Measurements from ENCODE around the gene SP1. TPM values are rescaled to one million over a fixed set of nuclear protein-coding genes. Genes with fewer than 3 reads are reported as not detected.
"Not testable (repeated sequence)": the region's sequence is repeated elsewhere in the genome, so short reads cannot be mapped to it uniquely, and the experiment has no call there.

SP1 gene
- total RNA-seq, 4 donors from 2014 or later = 56.1 to 83.4 (median 67.8) TPM

DNA sequence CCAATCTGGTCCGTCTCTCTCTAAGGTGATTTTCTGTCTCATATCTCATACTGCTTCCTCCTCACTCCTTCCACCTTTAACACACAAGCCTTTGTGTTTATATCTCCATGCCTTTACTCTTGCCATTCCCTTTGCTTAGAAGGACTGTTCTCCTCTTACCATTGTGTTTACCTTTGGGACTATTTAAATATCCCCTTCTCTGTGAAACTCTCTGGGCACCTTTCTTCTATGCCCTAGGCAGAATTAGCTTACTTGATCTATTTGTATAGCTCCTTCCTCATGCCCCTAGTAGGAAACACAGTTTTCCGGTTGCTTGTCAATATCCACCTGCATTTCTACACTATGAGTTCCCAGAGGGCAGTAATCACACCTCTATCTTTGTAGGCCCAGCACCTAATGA lies 39.8 kb downstream of the SP1 start:
- no peak for DNase-seq
- H3K9me3 ChIP-seq = no peaks in the 10 kb centered on the region
- H3K4me1 ChIP-seq = peaks cover 0 to 13% (median 3%) of the 10 kb centered on the region in 4 donors
- no peak overlapping the region for H3K27ac ChIP-seq
- H3K4me3 ChIP-seq = no peak overlapping the region
- no peaks in the 10 kb centered on the region for H3K27me3 ChIP-seq
- no peak for TF ChIP-seq POLR2A (IDR thresholded peaks at IDR 0.05)
- TF ChIP-seq, protein P1, sequence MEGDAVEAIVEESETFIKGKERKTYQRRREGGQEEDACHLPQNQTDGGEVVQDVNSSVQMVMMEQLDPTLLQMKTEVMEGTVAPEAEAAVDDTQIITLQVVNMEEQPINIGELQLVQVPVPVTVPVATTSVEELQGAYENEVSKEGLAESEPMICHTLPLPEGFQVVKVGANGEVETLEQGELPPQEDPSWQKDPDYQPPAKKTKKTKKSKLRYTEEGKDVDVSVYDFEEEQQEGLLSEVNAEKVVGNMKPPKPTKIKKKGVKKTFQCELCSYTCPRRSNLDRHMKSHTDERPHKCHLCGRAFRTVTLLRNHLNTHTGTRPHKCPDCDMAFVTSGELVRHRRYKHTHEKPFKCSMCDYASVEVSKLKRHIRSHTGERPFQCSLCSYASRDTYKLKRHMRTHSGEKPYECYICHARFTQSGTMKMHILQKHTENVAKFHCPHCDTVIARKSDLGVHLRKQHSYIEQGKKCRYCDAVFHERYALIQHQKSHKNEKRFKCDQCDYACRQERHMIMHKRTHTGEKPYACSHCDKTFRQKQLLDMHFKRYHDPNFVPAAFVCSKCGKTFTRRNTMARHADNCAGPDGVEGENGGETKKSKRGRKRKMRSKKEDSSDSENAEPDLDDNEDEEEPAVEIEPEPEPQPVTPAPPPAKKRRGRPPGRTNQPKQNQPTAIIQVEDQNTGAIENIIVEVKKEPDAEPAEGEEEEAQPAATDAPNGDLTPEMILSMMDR (IDR thresholded peaks at IDR 0.05) = no peak
- no peaks in the 10 kb centered on the region for H3K36me3 ChIP-seq

DNA sequence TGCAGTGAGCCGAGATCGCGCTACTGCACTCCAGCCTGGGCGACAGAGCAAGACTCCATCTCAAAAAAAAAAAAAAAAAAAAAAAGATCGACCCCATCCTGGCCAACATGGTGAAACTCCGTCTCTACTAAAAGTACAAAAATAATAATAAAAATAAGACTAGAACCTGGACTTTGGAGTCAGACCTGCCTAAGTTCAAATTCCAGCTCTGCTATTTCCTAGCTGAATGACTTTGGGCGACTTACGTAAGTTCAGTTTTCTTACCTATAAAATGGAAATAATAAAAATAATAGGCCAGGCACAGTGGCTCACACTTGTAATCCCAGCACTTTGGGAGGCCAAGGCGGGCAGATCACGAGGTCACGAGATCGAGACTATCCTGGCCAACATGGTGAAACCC lies 42.3 kb downstream of the SP1 start:
- not testable (repeated sequence) for H3K9me3 ChIP-seq

DNA sequence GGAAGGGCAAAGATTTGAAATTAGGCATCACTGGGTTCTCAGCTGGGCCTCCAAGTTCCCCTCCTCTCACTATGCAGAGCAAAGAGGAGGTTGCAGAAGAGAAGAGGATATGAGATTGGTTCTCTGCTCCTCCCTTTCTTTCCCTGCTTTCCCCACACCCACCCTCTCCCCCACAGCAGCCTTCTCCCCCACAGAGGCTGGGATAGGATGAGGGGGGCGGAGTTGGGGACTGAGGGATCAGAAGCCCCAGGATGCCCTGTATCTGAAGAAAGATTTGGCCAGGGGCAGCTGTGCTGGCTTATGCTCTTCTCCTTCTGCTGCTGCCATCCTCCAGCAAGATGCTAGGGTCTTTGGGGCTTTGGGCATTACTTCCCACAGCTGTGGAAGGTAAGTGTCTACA lies 43.6 kb downstream of the SP1 start, which contains the start of gene AMHR2:
TSS of gene AMHR2 (plus strand) at position 259 of the 400 bp plus-strand sequence. CDS start at position 339, 80 bp downstream.
- Histone ChIP-seq H3K4me3 (no peak within 1 kb of the TSS), H3K9me3 (no peaks in the 10 kb centered on the region), H3K36me3 (no peaks in the 10 kb centered on the region), H3K27me3 (no peaks in the 10 kb centered on the region), H3K4me1 (peaks cover 0 to 7% (median 3%) of the 10 kb centered on the region in 4 donors), H3K27ac (no peak within 1 kb of the TSS)
- DNase-seq = no peak
- TF ChIP-seq, protein P1 (IDR thresholded peaks at IDR 0.05) = no peak
- TF ChIP-seq POLR2A (IDR thresholded peaks at IDR 0.05) = no peak

More for the DNA sequence above, 42.3 kb downstream of the SP1 start:
- not testable (repeated sequence) for DNase-seq, H3K4me3 ChIP-seq, H3K36me3 ChIP-seq, H3K27me3 ChIP-seq, H3K27ac ChIP-seq
- peaks cover 0 to 13% (median 3%) of the 10 kb centered on the region in 4 donors for H3K4me1 ChIP-seq

DNA sequence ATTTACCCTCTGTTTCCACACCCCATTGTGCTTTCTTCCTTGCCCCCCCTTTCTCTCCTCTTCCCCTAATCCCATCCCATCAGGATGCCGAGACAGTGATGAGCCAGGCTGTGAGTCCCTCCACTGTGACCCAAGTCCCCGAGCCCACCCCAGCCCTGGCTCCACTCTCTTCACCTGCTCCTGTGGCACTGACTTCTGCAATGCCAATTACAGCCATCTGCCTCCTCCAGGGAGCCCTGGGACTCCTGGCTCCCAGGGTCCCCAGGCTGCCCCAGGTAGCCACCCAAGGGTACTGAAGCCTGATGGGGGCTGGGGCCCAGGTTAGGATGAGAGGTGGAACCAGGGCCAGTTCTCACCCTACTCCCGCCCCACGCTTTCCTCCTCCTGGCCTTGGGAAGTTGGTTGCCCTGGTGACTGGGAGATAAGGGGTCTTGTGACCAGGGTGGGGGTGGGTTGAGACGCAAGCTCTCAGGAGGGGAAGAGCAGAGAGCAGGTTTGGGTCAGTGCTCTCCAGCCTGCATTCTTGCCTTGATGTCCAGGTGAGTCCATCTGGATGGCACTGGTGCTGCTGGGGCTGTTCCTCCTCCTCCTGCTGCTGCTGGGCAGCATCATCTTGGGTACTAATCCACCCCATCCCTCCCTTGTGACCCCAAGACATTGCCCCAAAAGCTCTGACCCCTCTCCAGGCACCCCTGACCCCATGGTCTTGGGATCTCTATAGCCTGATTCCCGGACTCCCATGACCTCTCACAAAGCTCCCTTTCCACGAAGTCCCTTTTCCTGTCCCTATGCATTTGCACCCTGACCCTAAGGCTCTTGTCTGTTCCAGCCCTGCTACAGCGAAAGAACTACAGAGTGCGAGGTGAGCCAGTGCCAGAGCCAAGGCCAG lies 44.9 kb downstream of the SP1 start:
- Histone ChIP-seq H3K36me3 (no peaks in the 10 kb centered on the region), H3K4me3 (no peak overlapping the region), H3K27ac (no peak overlapping the region), H3K4me1 (peaks cover 0 to 7% (median 3%) of the 10 kb centered on the region in 4 donors), H3K9me3 (no peaks in the 10 kb centered on the region), H3K27me3 (no peaks in the 10 kb centered on the region)
- no peak for DNase-seq
- TF ChIP-seq, protein P1 (IDR thresholded peaks at IDR 0.05) = no peak
- no peak for TF ChIP-seq POLR2A (IDR thresholded peaks at IDR 0.05)

DNA sequence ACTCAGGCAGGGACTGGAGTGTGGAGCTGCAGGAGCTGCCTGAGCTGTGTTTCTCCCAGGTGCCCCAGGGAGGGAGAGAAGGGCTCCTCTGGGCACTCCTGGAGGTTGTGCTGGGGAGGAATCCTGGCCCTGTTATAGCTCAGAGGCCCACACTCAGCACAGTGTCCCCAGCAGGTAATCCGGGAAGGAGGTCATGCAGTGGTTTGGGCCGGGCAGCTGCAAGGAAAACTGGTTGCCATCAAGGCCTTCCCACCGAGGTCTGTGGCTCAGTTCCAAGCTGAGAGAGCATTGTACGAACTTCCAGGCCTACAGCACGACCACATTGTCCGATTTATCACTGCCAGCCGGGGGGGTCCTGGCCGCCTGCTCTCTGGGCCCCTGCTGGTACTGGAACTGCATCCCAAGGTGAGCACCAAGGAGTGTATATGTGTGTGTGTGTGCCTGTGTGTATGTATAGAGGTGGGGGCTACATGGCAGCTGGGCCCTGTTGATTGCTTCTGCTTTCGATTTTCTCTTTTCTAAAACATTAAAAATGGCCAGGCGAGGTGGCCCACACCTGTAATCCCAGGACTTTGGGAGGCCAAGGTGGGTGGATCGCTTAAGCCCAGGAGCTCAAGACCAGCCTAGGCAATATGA lies 45.7 kb downstream of the SP1 start:
- H3K9me3 ChIP-seq = no peaks in the 10 kb centered on the region
- no peak overlapping the region for H3K4me3 ChIP-seq
- H3K4me1 ChIP-seq = peaks cover 0 to 7% (median 3%) of the 10 kb centered on the region in 4 donors
- TF ChIP-seq POLR2A (IDR thresholded peaks at IDR 0.05) = no peak
- TF ChIP-seq, protein P1 (IDR thresholded peaks at IDR 0.05) = no peak
- H3K36me3 ChIP-seq = no peaks in the 10 kb centered on the region
- no peak overlapping the region for H3K27ac ChIP-seq
- no peaks in the 10 kb centered on the region for H3K27me3 ChIP-seq
- no peak for DNase-seq
